GM12878 (cell line): ENCODE measurements around the gene GUCA2B.

Experiments
- EGR1 ChIP-seq, 2 experiments: IDR thresholded peaks; 1 replicate in 1 of 2; 2 replicates in 1 of 2; pipeline ENCODE4 v1.6.1; 2011 to 2012; ENCODE audit warnings: low read depth in 2 of 2, low read length in 2 of 2, borderline replicate concordance in 1 of 2, mild to moderate bottlenecking in 1 of 2, moderate library complexity in 1 of 2
- EP300 ChIP-seq, 2 experiments: fragments of 150-350 bp in 1 of 2; IDR thresholded peaks; 2 replicates each; pipeline ENCODE4 v1.6.1; 2011 to 2012; ENCODE audit warnings: low read depth in 2 of 2, low read length in 2 of 2, borderline replicate concordance in 1 of 2, improper control_type of control experiment in 1 of 2, inconsistent platforms in 1 of 2; ENCODE audit not compliant: control insufficient read depth in 1 of 2
- TF ChIP-seq, protein P1 (sequence below), 3 experiments: IDR thresholded peaks in 2 of 3; conservative IDR thresholded peaks in 1 of 3; 2 replicates each; pipeline ENCODE4 v1.5.1; 2011; ENCODE audit warnings: low read depth in 3 of 3, low read length in 3 of 3, mild to moderate bottlenecking in 3 of 3, control low read depth in 2 of 3, moderate library complexity in 2 of 3, inconsistent platforms in 1 of 3, mixed read lengths in 1 of 3; ENCODE audit not compliant: control insufficient read depth in 2 of 3, insufficient read depth in 1 of 3; ENCODE audit errors: extremely low read depth in 1 of 3
- TF ChIP-seq, protein P2 (sequence below): IDR thresholded peaks from 2 replicates; pipeline ENCODE4 v1.6.1; 2012; ENCODE audit warnings: low read depth, low read length, improper control_type of control experiment
- TF ChIP-seq, protein P3 (sequence below): IDR thresholded peaks from 2 replicates; pipeline ENCODE4 v1.6.1; 2012; ENCODE audit warnings: mild to moderate bottlenecking, low read depth, low read length

- TF ChIP-seq, protein P1, sequence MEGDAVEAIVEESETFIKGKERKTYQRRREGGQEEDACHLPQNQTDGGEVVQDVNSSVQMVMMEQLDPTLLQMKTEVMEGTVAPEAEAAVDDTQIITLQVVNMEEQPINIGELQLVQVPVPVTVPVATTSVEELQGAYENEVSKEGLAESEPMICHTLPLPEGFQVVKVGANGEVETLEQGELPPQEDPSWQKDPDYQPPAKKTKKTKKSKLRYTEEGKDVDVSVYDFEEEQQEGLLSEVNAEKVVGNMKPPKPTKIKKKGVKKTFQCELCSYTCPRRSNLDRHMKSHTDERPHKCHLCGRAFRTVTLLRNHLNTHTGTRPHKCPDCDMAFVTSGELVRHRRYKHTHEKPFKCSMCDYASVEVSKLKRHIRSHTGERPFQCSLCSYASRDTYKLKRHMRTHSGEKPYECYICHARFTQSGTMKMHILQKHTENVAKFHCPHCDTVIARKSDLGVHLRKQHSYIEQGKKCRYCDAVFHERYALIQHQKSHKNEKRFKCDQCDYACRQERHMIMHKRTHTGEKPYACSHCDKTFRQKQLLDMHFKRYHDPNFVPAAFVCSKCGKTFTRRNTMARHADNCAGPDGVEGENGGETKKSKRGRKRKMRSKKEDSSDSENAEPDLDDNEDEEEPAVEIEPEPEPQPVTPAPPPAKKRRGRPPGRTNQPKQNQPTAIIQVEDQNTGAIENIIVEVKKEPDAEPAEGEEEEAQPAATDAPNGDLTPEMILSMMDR (IDR thresholded peaks at IDR 0.05 in 2 of 3, conservative IDR thresholded peaks at IDR 0.05 in 1 of 3; ENCODE audit: control insufficient read depth in 2 of 3, extremely low read depth in 1 of 3, insufficient read depth in 1 of 3, low read depth in 3 of 3, low read length in 3 of 3), result no peak
- TF ChIP-seq, protein P2, sequence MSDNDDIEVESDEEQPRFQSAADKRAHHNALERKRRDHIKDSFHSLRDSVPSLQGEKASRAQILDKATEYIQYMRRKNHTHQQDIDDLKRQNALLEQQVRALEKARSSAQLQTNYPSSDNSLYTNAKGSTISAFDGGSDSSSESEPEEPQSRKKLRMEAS, result no peak
- no peak for TF ChIP-seq EP300 (IDR thresholded peaks at IDR 0.05; ENCODE audit: borderline replicate concordance in 1 of 2, control insufficient read depth in 1 of 2, low read depth in 2 of 2, low read length in 2 of 2)
- TF ChIP-seq, protein P3, sequence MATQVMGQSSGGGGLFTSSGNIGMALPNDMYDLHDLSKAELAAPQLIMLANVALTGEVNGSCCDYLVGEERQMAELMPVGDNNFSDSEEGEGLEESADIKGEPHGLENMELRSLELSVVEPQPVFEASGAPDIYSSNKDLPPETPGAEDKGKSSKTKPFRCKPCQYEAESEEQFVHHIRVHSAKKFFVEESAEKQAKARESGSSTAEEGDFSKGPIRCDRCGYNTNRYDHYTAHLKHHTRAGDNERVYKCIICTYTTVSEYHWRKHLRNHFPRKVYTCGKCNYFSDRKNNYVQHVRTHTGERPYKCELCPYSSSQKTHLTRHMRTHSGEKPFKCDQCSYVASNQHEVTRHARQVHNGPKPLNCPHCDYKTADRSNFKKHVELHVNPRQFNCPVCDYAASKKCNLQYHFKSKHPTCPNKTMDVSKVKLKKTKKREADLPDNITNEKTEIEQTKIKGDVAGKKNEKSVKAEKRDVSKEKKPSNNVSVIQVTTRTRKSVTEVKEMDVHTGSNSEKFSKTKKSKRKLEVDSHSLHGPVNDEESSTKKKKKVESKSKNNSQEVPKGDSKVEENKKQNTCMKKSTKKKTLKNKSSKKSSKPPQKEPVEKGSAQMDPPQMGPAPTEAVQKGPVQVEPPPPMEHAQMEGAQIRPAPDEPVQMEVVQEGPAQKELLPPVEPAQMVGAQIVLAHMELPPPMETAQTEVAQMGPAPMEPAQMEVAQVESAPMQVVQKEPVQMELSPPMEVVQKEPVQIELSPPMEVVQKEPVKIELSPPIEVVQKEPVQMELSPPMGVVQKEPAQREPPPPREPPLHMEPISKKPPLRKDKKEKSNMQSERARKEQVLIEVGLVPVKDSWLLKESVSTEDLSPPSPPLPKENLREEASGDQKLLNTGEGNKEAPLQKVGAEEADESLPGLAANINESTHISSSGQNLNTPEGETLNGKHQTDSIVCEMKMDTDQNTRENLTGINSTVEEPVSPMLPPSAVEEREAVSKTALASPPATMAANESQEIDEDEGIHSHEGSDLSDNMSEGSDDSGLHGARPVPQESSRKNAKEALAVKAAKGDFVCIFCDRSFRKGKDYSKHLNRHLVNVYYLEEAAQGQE, result no peak
- TF ChIP-seq EGR1 (IDR thresholded peaks at IDR 0.05; ENCODE audit: borderline replicate concordance in 1 of 2, low read depth in 2 of 2, low read length in 2 of 2), result no peak
Observed at GRCh38 chr1:42198251-42198650, 45.0 kb downstream of the GUCA2B start.
